Keratinocyte (primary cell): ENCODE measurements around the gene BCAS3. TPM values are rescaled to one million over a fixed set of nuclear protein-coding genes. Genes with fewer than 3 reads are reported as not detected.

ENCODE experiments used
- DNase-seq: peaks from one replicate; pipeline ENCODE4 v3.0.0-alpha.2; 2011; ENCODE audit warnings: low read depth, missing footprints, low spot score
- FAIRE-seq: peaks from 2 replicates; lab custom pipeline; 2011; peaks lifted over from hg19 to GRCh38; lab: Jason Lieb, UNC
- H2AFZ ChIP-seq: 2 replicates; pipeline ENCODE4 v1.6.0; 2012; ENCODE audit warnings: low read length, control low read depth, inconsistent platforms; ENCODE audit not compliant: control insufficient read depth
- H3K27ac ChIP-seq: 2 replicates; pipeline ENCODE4 v1.5.1; 2011; ENCODE audit warnings: low read length; ENCODE audit not compliant: control insufficient read depth, insufficient read depth
- H3K27me3 ChIP-seq: 3 replicates; pipeline ENCODE4 v1.6.0; 2011; ENCODE audit warnings: low read length; ENCODE audit not compliant: control insufficient read depth, insufficient read depth; ENCODE audit errors: extremely low read depth
- H3K36me3 ChIP-seq, 2 experiments: 2 replicates in 1 of 2; 3 replicates in 1 of 2; pipeline ENCODE4 v1.5.1; 2011; ENCODE audit warnings: low read length in 2 of 2, mild to moderate bottlenecking in 1 of 2; ENCODE audit not compliant: control insufficient read depth in 2 of 2, insufficient read depth in 2 of 2; ENCODE audit errors: extremely low read depth in 1 of 2
- H3K4me1 ChIP-seq: 3 replicates; pipeline ENCODE4 v1.5.1; 2011; ENCODE audit warnings: low read length; ENCODE audit not compliant: control insufficient read depth, insufficient read depth; ENCODE audit errors: extremely low read depth
- H3K4me2 ChIP-seq: 3 replicates; pipeline ENCODE4 v1.6.0; 2011; ENCODE audit warnings: low read depth, low read length; ENCODE audit not compliant: control insufficient read depth, insufficient read depth; ENCODE audit errors: extremely low read depth
- H3K4me3 ChIP-seq, 3 experiments: fragments of 200-600 bp in 1 of 3; sonication (generic) in 1 of 3; 2 replicates in 2 of 3; 3 replicates in 1 of 3; pipeline ENCODE4 v1.5.1; 2011 to 2016; ENCODE audit warnings: low read length in 3 of 3, mild to moderate bottlenecking in 3 of 3, control low read depth in 2 of 3, inconsistent platforms in 1 of 3, low read depth in 1 of 3, mixed read lengths in 1 of 3, mixed run types in 1 of 3, moderate library complexity in 1 of 3; ENCODE audit not compliant: control insufficient read depth in 2 of 3, insufficient read depth in 2 of 3; ENCODE audit errors: extremely low read depth in 1 of 3
- H3K79me2 ChIP-seq: 2 replicates; pipeline ENCODE4 v1.6.0; 2012; ENCODE audit warnings: low read length; ENCODE audit not compliant: control insufficient read depth, insufficient read depth
- H3K9ac ChIP-seq: 3 replicates; pipeline ENCODE4 v1.6.0; 2011; ENCODE audit warnings: low read length; ENCODE audit not compliant: control insufficient read depth, insufficient read depth; ENCODE audit errors: extremely low read depth
- H3K9me1 ChIP-seq: 3 replicates; pipeline ENCODE4 v1.6.0; 2011; ENCODE audit warnings: low read length; ENCODE audit not compliant: control insufficient read depth, insufficient read depth; ENCODE audit errors: extremely low read depth
- H3K9me3 ChIP-seq: 2 replicates; pipeline ENCODE4 v1.5.1; 2012; ENCODE audit warnings: low read depth, low read length; ENCODE audit not compliant: control insufficient read depth
- H4K20me1 ChIP-seq: 3 replicates; pipeline ENCODE4 v1.6.0; 2011; ENCODE audit warnings: low read length; ENCODE audit not compliant: control insufficient read depth, insufficient read depth; ENCODE audit errors: extremely low read depth
- CTCF ChIP-seq, 3 experiments: IDR thresholded peaks in 1 of 3; conservative IDR thresholded peaks in 1 of 3; optimal IDR thresholded peaks in 1 of 3; 2 replicates in 2 of 3; 3 replicates in 1 of 3; pipeline versions ENCODE3 to v1.5.1; 2011; ENCODE audit warnings: low read length in 3 of 3, mild to moderate bottlenecking in 3 of 3, moderate library complexity in 2 of 3, control low read depth in 1 of 3, inconsistent platforms in 1 of 3; ENCODE audit not compliant: insufficient read depth in 2 of 3; ENCODE audit errors: extremely low read depth in 1 of 3
- EZH2 ChIP-seq: IDR thresholded peaks from one replicate; pipeline ENCODE4 v1.6.1; 2012; ENCODE audit warnings: inconsistent platforms, mild to moderate bottlenecking, low read length, moderate library complexity
- dilution Hi-C: fragments of 300-500 bp; cut with MboI; formaldehyde crosslinking; loops from one replicate; pipeline ENCODE4 v1.7.0; 2020; ENCODE audit warnings: low sequenced_read_pairs; ENCODE audit not compliant: extremely low pct_ligation_motif_present
- polyA plus RNA-seq, 5 experiments: library from polyadenylated mRNA; depleted of rRNA in 3 of 5; stranded (reverse) in 3 of 5; stranded (forward) in 1 of 5; unstranded in 1 of 5; fragments of >200 nt; gene quantifications; 1 replicate in 1 of 5; 2 replicates in 3 of 5; 3 replicates in 1 of 5; pipeline versions ENCODE4 v1.2.1 to v1.2.3, GENCODE V29; 2011 to 2012; ENCODE audit warnings: missing spikeins in 2 of 5, low read depth in 1 of 5, low replicate concordance in 1 of 5

BCAS3 gene
- polyA plus RNA-seq, 1 donor (not counting 4 experiments of a cell fraction or from before 2014, with no cell fraction given): 11.8 TPM

GRCh38 chr17:61421460-61421859, 743.8 kb downstream of the BCAS3 start:
- Histone ChIP-seq H3K27me3 (no peaks in the 10 kb centered on the region), H3K4me3 (no peak overlapping the region), H3K9me3 (no peaks in the 10 kb centered on the region), H3K4me2 (no peak overlapping the region), H2AFZ (no peak overlapping the region), H3K9me1 (no peaks in the 10 kb centered on the region), H3K4me1 (no peaks in the 10 kb centered on the region), H3K79me2 (no peaks in the 10 kb centered on the region), H3K27ac (no peak overlapping the region), H4K20me1 (no peaks in the 10 kb centered on the region), H3K9ac (no peak overlapping the region), H3K36me3 (no peaks in the 10 kb centered on the region)
- dilution Hi-C loops: no loop called here
- TF ChIP-seq CTCF (optimal IDR thresholded peaks at IDR 0.05 in 1 of 3, IDR thresholded peaks at IDR 0.05 in 1 of 3, conservative IDR thresholded peaks at IDR 0.05 in 1 of 3; ENCODE audit: extremely low read depth in 1 of 3, insufficient read depth in 2 of 3, low read length in 3 of 3) (no peak), EZH2 (no peak)
- FAIRE-seq: no peak
- DNase-seq: no peak

GRCh38 chr17:61422116-61422799, 744.6 kb downstream of the BCAS3 start:
- H3K9me3 ChIP-seq: no peaks in the 10 kb centered on the region
- no peaks in the 10 kb centered on the region for H3K36me3 ChIP-seq
- H3K27me3 ChIP-seq: no peaks in the 10 kb centered on the region
- no peak for TF ChIP-seq CTCF (optimal IDR thresholded peaks at IDR 0.05 in 1 of 3, IDR thresholded peaks at IDR 0.05 in 1 of 3, conservative IDR thresholded peaks at IDR 0.05 in 1 of 3; ENCODE audit: extremely low read depth in 1 of 3, insufficient read depth in 2 of 3, low read length in 3 of 3)
- TF ChIP-seq EZH2: no peak
- H3K79me2 ChIP-seq: no peaks in the 10 kb centered on the region
- H3K9ac ChIP-seq: no peak overlapping the region
- no peak for DNase-seq
- no peak overlapping the region for H3K4me2 ChIP-seq
- no peak for FAIRE-seq
- H3K4me1 ChIP-seq: no peaks in the 10 kb centered on the region
- H3K4me3 ChIP-seq: no peak overlapping the region
- H2AFZ ChIP-seq: no peak overlapping the region
- no peak overlapping the region for H3K27ac ChIP-seq
- no peaks in the 10 kb centered on the region for H4K20me1 ChIP-seq
- dilution Hi-C loops: no loop called here
- no peaks in the 10 kb centered on the region for H3K9me1 ChIP-seq
